Keratinocyte (primary cell): ENCODE results near the gene WDR41. TPM values are rescaled to one million over a fixed set of nuclear protein-coding genes. Genes with fewer than 3 reads are reported as not detected.
"Not testable (repeated sequence)": the region's sequence is repeated elsewhere in the genome, so short reads cannot be mapped to it uniquely, and the experiment has no call there.

ENCODE experiments used
- DNase-seq: peaks from one replicate; pipeline ENCODE4 v3.0.0-alpha.2; 2011; ENCODE audit warnings: low read depth, missing footprints, low spot score
- FAIRE-seq: peaks from 2 replicates; lab custom pipeline; 2011; peaks lifted over from hg19 to GRCh38; lab: Jason Lieb, UNC
- H2AFZ ChIP-seq: 2 replicates; pipeline ENCODE4 v1.6.0; 2012; ENCODE audit warnings: low read length, control low read depth, inconsistent platforms; ENCODE audit not compliant: control insufficient read depth
- H3K27ac ChIP-seq: 2 replicates; pipeline ENCODE4 v1.5.1; 2011; ENCODE audit warnings: low read length; ENCODE audit not compliant: control insufficient read depth, insufficient read depth
- H3K27me3 ChIP-seq: 3 replicates; pipeline ENCODE4 v1.6.0; 2011; ENCODE audit warnings: low read length; ENCODE audit not compliant: control insufficient read depth, insufficient read depth; ENCODE audit errors: extremely low read depth
- H3K36me3 ChIP-seq, 2 experiments: 2 replicates in 1 of 2; 3 replicates in 1 of 2; pipeline ENCODE4 v1.5.1; 2011; ENCODE audit warnings: low read length in 2 of 2, mild to moderate bottlenecking in 1 of 2; ENCODE audit not compliant: control insufficient read depth in 2 of 2, insufficient read depth in 2 of 2; ENCODE audit errors: extremely low read depth in 1 of 2
- H3K4me1 ChIP-seq: 3 replicates; pipeline ENCODE4 v1.5.1; 2011; ENCODE audit warnings: low read length; ENCODE audit not compliant: control insufficient read depth, insufficient read depth; ENCODE audit errors: extremely low read depth
- H3K4me2 ChIP-seq: 3 replicates; pipeline ENCODE4 v1.6.0; 2011; ENCODE audit warnings: low read depth, low read length; ENCODE audit not compliant: control insufficient read depth, insufficient read depth; ENCODE audit errors: extremely low read depth
- H3K4me3 ChIP-seq, 3 experiments: fragments of 200-600 bp in 1 of 3; sonication (generic) in 1 of 3; 2 replicates in 2 of 3; 3 replicates in 1 of 3; pipeline ENCODE4 v1.5.1; 2011 to 2016; ENCODE audit warnings: low read length in 3 of 3, mild to moderate bottlenecking in 3 of 3, control low read depth in 2 of 3, inconsistent platforms in 1 of 3, low read depth in 1 of 3, mixed read lengths in 1 of 3, mixed run types in 1 of 3, moderate library complexity in 1 of 3; ENCODE audit not compliant: control insufficient read depth in 2 of 3, insufficient read depth in 2 of 3; ENCODE audit errors: extremely low read depth in 1 of 3
- H3K79me2 ChIP-seq: 2 replicates; pipeline ENCODE4 v1.6.0; 2012; ENCODE audit warnings: low read length; ENCODE audit not compliant: control insufficient read depth, insufficient read depth
- H3K9ac ChIP-seq: 3 replicates; pipeline ENCODE4 v1.6.0; 2011; ENCODE audit warnings: low read length; ENCODE audit not compliant: control insufficient read depth, insufficient read depth; ENCODE audit errors: extremely low read depth
- H3K9me1 ChIP-seq: 3 replicates; pipeline ENCODE4 v1.6.0; 2011; ENCODE audit warnings: low read length; ENCODE audit not compliant: control insufficient read depth, insufficient read depth; ENCODE audit errors: extremely low read depth
- H3K9me3 ChIP-seq: 2 replicates; pipeline ENCODE4 v1.5.1; 2012; ENCODE audit warnings: low read depth, low read length; ENCODE audit not compliant: control insufficient read depth
- H4K20me1 ChIP-seq: 3 replicates; pipeline ENCODE4 v1.6.0; 2011; ENCODE audit warnings: low read length; ENCODE audit not compliant: control insufficient read depth, insufficient read depth; ENCODE audit errors: extremely low read depth
- EZH2 ChIP-seq: IDR thresholded peaks from one replicate; pipeline ENCODE4 v1.6.1; 2012; ENCODE audit warnings: inconsistent platforms, mild to moderate bottlenecking, low read length, moderate library complexity
- dilution Hi-C: fragments of 300-500 bp; cut with MboI; formaldehyde crosslinking; loops from one replicate; pipeline ENCODE4 v1.7.0; 2020; ENCODE audit warnings: low sequenced_read_pairs; ENCODE audit not compliant: extremely low pct_ligation_motif_present
- polyA plus RNA-seq, 5 experiments: library from polyadenylated mRNA; depleted of rRNA in 3 of 5; stranded (reverse) in 3 of 5; stranded (forward) in 1 of 5; unstranded in 1 of 5; fragments of >200 nt; gene quantifications; 1 replicate in 1 of 5; 2 replicates in 3 of 5; 3 replicates in 1 of 5; pipeline versions ENCODE4 v1.2.1 to v1.2.3, GENCODE V29; 2011 to 2012; ENCODE audit warnings: missing spikeins in 2 of 5, low read depth in 1 of 5, low replicate concordance in 1 of 5
- TF ChIP-seq, protein P1 (sequence below), 3 experiments: IDR thresholded peaks in 1 of 3; conservative IDR thresholded peaks in 1 of 3; optimal IDR thresholded peaks in 1 of 3; 2 replicates in 2 of 3; 3 replicates in 1 of 3; pipeline versions ENCODE3 to v1.5.1; 2011; ENCODE audit warnings: low read length in 3 of 3, mild to moderate bottlenecking in 3 of 3, moderate library complexity in 2 of 3, control low read depth in 1 of 3, inconsistent platforms in 1 of 3; ENCODE audit not compliant: insufficient read depth in 2 of 3; ENCODE audit errors: extremely low read depth in 1 of 3

Gene WDR41
- polyA plus RNA-seq, 1 donor (not counting 4 experiments of a cell fraction or from before 2014, with no cell fraction given): 60.7 TPM

DNA sequence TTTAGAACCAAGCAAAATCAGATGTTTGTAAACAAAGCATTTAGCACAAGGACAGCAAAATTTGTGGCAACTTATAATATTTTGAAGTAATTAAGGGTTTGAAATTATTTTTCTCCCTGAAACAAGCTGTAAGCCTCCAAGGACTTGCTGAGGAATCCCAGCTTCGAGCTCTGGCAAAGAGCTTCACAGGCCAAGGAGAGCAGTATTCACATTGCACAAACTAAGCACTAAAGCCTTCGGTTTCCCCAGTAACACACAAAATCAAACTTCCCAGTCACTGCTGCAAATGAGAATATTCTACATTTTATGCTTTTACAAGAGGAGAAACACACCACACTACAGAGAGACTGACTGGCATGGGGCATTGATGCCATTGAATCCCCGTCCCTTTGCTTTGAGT lies 101.9 kb downstream of the WDR41 start:
- no peaks in the 10 kb centered on the region for H3K9me1 ChIP-seq
- H3K27me3 ChIP-seq: no peaks in the 10 kb centered on the region
- no peaks in the 10 kb centered on the region for H3K4me1 ChIP-seq
- H4K20me1 ChIP-seq: no peaks in the 10 kb centered on the region
- dilution Hi-C loops: no loop called here
- no peak overlapping the region for H2AFZ ChIP-seq
- no peaks in the 10 kb centered on the region for H3K9me3 ChIP-seq
- FAIRE-seq: no peak
- no peak for DNase-seq
- no peak overlapping the region for H3K4me3 ChIP-seq
- H3K4me2 ChIP-seq: no peak overlapping the region
- H3K36me3 ChIP-seq: no peaks in the 10 kb centered on the region
- no peaks in the 10 kb centered on the region for H3K79me2 ChIP-seq
- no peak overlapping the region for H3K27ac ChIP-seq
- no peak overlapping the region for H3K9ac ChIP-seq
- TF ChIP-seq, protein P1, sequence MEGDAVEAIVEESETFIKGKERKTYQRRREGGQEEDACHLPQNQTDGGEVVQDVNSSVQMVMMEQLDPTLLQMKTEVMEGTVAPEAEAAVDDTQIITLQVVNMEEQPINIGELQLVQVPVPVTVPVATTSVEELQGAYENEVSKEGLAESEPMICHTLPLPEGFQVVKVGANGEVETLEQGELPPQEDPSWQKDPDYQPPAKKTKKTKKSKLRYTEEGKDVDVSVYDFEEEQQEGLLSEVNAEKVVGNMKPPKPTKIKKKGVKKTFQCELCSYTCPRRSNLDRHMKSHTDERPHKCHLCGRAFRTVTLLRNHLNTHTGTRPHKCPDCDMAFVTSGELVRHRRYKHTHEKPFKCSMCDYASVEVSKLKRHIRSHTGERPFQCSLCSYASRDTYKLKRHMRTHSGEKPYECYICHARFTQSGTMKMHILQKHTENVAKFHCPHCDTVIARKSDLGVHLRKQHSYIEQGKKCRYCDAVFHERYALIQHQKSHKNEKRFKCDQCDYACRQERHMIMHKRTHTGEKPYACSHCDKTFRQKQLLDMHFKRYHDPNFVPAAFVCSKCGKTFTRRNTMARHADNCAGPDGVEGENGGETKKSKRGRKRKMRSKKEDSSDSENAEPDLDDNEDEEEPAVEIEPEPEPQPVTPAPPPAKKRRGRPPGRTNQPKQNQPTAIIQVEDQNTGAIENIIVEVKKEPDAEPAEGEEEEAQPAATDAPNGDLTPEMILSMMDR (optimal IDR thresholded peaks at IDR 0.05 in 1 of 3, IDR thresholded peaks at IDR 0.05 in 1 of 3, conservative IDR thresholded peaks at IDR 0.05 in 1 of 3; ENCODE audit: extremely low read depth in 1 of 3, insufficient read depth in 2 of 3, low read length in 3 of 3): no peak
- TF ChIP-seq EZH2: no peak

DNA sequence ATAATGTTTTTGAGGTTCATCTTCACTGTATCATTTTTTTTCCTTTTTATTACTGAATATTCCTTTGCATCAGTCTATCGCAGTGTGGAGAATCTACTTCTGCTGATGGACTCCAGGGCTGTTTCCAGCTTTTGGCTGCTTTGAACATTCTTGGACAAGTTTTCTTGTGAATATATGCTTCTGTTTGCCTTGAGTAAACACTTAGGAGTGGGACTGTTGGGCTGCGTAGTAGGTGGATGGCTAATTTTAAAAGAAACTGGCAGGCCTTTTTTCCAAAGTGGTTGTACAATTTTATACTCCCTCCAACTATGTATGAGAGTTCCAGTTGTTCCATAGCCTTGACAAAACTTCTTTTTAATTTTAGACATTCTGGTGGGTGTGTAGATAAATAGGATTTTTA lies 102.4 kb downstream of the WDR41 start:
- H3K4me1 ChIP-seq: no peaks in the 10 kb centered on the region
- H3K27me3 ChIP-seq: no peaks in the 10 kb centered on the region
- dilution Hi-C loops: no loop called here
- no peaks in the 10 kb centered on the region for H3K9me1 ChIP-seq
- no peak overlapping the region for H2AFZ ChIP-seq
- no peak overlapping the region for H3K27ac ChIP-seq
- no peak overlapping the region for H3K4me2 ChIP-seq
- no peak overlapping the region for H3K4me3 ChIP-seq
- no peaks in the 10 kb centered on the region for H3K79me2 ChIP-seq
- H3K9ac ChIP-seq: no peak overlapping the region
- no peaks in the 10 kb centered on the region for H3K9me3 ChIP-seq
- H3K36me3 ChIP-seq: no peaks in the 10 kb centered on the region
- TF ChIP-seq EZH2: no peak
- TF ChIP-seq, protein P1 (optimal IDR thresholded peaks at IDR 0.05 in 1 of 3, IDR thresholded peaks at IDR 0.05 in 1 of 3, conservative IDR thresholded peaks at IDR 0.05 in 1 of 3; ENCODE audit: extremely low read depth in 1 of 3, insufficient read depth in 2 of 3, low read length in 3 of 3): no peak
- no peak for FAIRE-seq
- H4K20me1 ChIP-seq: no peaks in the 10 kb centered on the region
- no peak for DNase-seq

DNA sequence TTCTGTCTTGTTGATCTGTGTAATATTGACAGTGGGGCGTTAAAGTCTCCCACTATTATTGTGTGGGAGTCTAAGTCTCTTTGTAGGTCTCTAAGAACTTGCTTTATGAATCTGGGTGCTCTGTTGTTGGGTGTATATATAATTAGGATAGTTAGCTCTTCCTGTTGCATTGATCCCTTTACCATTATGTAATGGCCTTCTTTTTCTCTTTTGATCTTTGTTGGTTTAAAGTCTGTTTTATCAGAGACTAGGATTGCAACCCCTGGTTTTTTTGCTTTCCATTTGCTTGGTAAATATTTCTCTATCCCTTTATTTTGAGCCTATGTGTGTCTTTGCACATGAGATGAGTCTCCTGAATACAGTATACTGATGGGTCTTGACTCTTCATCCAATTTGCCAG lies 105.8 kb downstream of the WDR41 start:
- H3K27me3 ChIP-seq, H2AFZ ChIP-seq, H3K9me1 ChIP-seq, H3K4me1 ChIP-seq, H3K36me3 ChIP-seq, H4K20me1 ChIP-seq, H3K4me3 ChIP-seq, DNase-seq, H3K79me2 ChIP-seq, dilution Hi-C loops, H3K9me3 ChIP-seq, H3K9ac ChIP-seq, H3K4me2 ChIP-seq, H3K27ac ChIP-seq, FAIRE-seq: not testable (repeated sequence)

DNA sequence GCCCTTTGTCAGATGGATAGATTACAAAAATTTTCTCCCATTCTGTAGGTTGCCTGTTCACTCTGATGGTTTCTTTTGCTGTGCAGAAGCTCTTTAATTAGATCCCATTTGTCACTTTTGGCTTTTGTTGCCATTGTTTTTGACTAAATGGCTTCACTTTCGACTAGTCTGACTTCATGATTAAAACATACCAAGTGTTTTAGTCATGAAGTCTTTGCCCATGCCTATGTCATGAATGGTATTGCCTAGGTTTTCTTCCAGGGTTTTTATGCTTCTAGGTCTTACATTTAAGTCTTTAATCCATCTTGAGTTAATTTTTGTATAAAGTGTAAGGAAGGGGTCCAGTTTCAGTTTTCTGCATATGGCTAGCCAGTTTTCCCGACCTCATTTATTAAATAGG lies 108.8 kb downstream of the WDR41 start:
- H3K9me1 ChIP-seq, H3K36me3 ChIP-seq, H3K27me3 ChIP-seq, H3K4me2 ChIP-seq, FAIRE-seq, dilution Hi-C loops, H3K4me3 ChIP-seq, H4K20me1 ChIP-seq, H3K4me1 ChIP-seq, H3K9ac ChIP-seq, H2AFZ ChIP-seq, H3K9me3 ChIP-seq, H3K79me2 ChIP-seq, H3K27ac ChIP-seq, DNase-seq: not testable (repeated sequence)
